Head of caudate nucleus (tissue), 42 donors: ENCODE measurements around the gene YIPF7.

Source experiments
- DNase-seq, 42 donors: peaks; one replicate each; pipeline versions ENCODE4 v3.0.0 to v3.0.0-alpha.2; 2020 to 2021; ENCODE audit warnings: mixed read lengths in 7 of 42
- intact Hi-C: fragments of 100-400 bp; cut with DNase I; formaldehyde crosslinking; loops from one replicate; pipeline ENCODE4 v1.15.0; 2022

YIPF7 gene

DNA sequence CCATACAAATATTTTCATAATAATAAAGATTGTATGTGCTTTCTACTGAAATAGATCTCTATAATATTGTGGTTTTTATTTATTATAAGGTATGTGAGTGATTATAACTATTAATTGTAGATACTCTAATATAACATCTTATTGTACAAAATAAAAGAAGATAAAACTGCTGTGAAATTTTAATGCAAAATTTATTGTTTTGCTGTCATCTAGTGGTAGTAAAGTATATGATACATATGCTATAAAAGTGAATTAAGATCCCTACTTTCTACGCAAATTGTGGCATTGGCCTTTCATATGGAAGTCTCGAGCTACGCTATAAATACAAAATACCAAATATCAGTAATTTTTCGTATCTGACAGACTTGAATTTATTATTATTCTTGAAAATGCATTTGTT lies 19.3 kb downstream of the YIPF7 start:
- intact Hi-C loops: no loop called here
- DNase-seq: no peak

- intact Hi-C loops: no loop called here
Measured at GRCh38 chr4:44629280-44629866, 22.1 kb downstream of the YIPF7 start.

GRCh38 chr4:44623676-44624075 lies 27.7 kb downstream of the YIPF7 start:
- intact Hi-C loops: no loop called here
- peak in 1 of 42 donors; percentile 4 for DNase-seq

More at GRCh38 chr4:44629280-44629866, 22.1 kb downstream of the YIPF7 start:
- peak in 30 of 42 donors; percentile 11 to 76 (median 38) for DNase-seq

GRCh38 chr4:44616621-44617020 lies 34.8 kb downstream of the YIPF7 start:
- DNase-seq: no peak
- intact Hi-C loops: no loop called here

- intact Hi-C loops: no loop called here
- DNase-seq: no peak
Measured at GRCh38 chr4:44583393-44583792, 68.0 kb downstream of the YIPF7 start.

- intact Hi-C loops: no loop called here
- DNase-seq: no peak
Measured at GRCh38 chr4:44580231-44580630, 71.2 kb downstream of the YIPF7 start.

GRCh38 chr4:44578954-44579353 lies 72.5 kb downstream of the YIPF7 start:
- intact Hi-C loops: no loop called here
- no peak for DNase-seq
